Posterior vena cava (tissue), 2 donors: ENCODE data around the gene TMEM135. TPM values are rescaled to one million over a fixed set of nuclear protein-coding genes. Genes with fewer than 3 reads are reported as not detected.
"Not testable (repeated sequence)": the region's sequence is repeated elsewhere in the genome, so short reads cannot be mapped to it uniquely, and the experiment has no call there.

Experiments
- DNase-seq: peaks from one replicate; pipeline ENCODE4 v3.0.0-alpha.2; 2020; ENCODE audit warnings: low spot score
- intact Hi-C, 2 donors: fragments of 100-400 bp; cut with DNase I; formaldehyde crosslinking; loops; one replicate each; pipeline versions ENCODE4 v1.14.1 to v1.14.2; 2022 to 2023
- total RNA-seq, 2 donors: library from RNA; stranded (reverse); fragmentation: NEBNext Ultra II Directional; extraction: Animal tissue kit (Norgen Biotek cat#: 25700); gene quantifications; one replicate each; pipeline ENCODE4 v1.2.1, GENCODE V29; 2021
- donor health status: DM: yes; HTN: yes; CAD: no.
- donor health status: DM: yes; HTN: yes; CAD: no.

TMEM135 gene
- total RNA-seq, 2 donors from 2014 or later, result 16.2 to 25.2 TPM

DNA sequence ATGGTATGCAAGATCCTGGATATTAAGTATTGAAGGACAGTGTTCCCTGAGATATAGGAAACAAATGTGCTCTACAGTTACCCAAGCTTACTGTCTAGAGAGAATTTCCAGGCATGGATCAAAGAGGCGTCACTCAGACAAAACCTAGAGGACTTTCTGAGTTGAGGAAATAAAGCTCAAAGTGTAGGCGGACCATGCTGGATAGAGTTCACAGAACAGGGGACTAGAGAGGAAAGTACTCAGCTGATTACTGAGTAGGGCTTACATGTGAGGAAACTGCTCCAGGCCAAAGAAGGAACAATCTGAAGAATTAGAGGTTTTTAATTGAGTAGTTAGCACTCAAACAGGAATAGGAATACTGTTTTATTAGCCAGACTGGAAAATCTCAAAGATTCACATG lies 193.3 kb downstream of the TMEM135 start:
- intact Hi-C loops, result no loop called here

DNA sequence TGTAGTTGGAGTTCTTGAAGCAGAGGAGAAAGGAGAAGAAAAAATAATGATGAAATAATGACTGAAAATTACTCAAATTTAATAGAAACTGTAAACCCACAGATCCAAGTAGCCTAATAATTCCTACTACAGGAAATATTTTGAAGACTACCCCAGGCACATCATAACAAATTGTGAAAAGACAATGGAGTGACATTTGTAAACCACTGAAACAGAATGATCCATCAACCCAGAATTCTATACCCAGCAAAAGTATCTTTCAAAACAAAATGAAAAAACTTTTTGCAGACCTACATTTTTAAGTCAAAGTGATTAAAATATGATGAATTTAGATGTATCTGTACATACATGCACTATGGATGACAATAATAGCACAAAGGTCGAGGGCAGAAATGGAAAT lies 194.6 kb downstream of the TMEM135 start:
- intact Hi-C loops, result no loop called here

More for the DNA sequence above, 193.3 kb downstream of the TMEM135 start:
- no peak for DNase-seq

DNA sequence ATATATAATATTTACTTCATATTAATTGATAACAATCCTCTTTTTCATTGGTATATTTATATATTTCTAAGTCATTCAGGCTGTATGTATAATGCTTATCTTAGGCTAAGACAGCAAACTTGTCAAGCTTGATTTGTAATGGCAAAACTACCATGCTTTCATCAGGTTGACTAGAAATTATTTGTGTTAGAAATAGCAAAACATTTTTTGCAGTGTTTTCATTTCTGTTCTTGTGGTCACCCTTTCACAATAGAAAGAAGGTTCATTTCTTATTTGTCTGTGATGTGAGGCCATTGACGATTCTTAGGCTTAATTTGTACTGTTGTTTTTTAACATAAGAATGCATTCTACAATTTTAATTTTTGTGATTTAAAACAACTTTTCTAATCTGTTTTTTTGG lies 197.6 kb downstream of the TMEM135 start:
- no peak for DNase-seq
- intact Hi-C loops, result no loop called here

More for the DNA sequence above, 194.6 kb downstream of the TMEM135 start:
- DNase-seq, result no peak

DNA sequence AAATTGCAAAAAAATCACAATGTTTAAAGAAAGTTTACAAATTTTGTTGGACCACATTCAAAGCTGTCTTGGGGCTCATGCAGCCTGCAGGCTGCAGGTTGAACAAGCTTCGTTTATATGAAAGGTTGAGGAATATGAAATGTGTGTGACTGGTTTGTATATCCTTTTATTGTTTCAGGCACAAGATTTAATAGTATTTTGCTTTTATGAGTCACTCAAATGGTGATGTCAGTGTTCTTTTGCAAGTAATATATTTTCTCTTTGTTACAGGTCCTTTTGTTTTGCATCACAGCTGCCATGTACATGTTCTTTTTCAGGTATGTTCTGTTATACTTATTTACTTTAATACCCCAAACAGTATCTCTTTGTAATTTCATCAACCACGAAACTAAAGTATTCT lies 198.6 kb downstream of the TMEM135 start:
- no peak for DNase-seq
- intact Hi-C loops, result no loop called here

DNA sequence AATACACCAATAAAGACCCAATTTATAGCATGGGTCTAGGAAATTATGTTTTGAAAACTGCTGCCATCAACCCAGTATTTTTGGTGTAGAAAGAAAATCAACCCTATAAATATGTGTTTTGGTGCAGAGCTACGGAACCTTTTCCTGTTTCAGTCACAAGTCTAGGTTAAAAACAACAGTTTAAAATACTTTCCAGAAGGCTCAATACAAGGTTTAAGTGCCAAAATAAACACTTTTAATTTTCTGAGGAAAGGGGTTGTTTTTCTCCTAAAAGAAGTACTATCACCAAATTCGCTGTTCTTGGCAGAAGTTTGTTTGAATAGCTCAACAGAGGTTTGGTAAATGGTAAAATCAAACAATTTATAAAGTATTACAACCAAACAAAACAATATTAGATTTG lies 201.3 kb downstream of the TMEM135 start:
- DNase-seq, result no peak
- intact Hi-C loops, result no loop called here

DNA sequence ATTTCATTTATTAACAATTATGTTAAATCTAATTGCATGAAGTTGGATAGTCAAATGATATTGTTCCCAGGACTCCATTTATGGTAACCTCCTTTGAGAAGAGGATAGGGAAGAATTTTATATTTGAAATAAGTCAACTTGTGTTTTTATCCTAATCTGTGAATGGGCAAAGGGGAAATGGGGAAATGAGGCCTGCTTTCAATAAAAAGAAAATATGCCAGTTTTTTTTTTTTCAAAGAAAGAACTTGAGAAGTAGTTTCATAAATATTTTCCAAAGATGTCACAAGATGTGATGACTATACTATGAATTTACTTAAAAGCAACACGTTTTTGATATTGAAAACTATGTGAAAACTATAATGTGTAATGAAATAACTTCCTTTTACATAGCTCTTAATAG lies 201.8 kb downstream of the TMEM135 start:
- DNase-seq, result no peak
- intact Hi-C loops, result no loop called here

DNA sequence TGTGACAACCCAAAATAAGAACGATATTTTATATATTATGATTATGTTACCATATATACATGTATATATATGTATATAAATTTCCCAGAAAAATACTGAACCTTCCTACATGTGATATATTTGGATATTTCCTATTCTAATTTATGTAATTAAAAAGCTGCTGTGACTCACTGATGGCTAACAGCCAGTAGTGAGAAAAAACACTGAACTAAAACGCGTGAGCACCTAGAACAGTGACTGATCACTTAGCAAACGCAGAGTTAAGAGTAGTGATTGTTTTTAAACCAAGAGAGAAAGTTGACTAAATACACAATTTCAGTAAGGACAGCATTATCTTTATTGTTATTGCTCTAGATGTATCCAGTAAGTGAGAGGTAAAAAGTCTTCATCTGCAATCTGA lies 213.8 kb downstream of the TMEM135 start:
- intact Hi-C loops, result no loop called here
- no peak for DNase-seq

DNA sequence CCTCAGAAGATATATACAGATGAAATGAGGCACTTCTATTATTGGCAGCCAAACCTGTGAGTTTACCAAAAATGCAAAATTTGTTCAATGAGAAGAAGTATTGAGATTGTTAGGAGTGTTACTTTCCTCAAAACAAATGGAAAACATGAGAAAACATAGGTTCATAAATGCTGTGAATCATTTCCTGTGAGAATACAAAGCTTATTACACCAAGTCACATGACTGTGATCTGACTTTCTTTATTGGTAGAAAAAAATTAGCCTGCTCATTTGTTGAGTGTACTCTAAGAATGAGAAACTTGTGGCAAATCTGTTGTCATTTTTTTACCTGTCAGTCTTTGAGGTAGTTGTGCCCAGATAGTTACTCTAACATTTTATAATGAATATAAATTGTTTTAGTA lies 215.1 kb downstream of the TMEM135 start:
- intact Hi-C loops, result no loop called here
- DNase-seq, result no peak

DNA sequence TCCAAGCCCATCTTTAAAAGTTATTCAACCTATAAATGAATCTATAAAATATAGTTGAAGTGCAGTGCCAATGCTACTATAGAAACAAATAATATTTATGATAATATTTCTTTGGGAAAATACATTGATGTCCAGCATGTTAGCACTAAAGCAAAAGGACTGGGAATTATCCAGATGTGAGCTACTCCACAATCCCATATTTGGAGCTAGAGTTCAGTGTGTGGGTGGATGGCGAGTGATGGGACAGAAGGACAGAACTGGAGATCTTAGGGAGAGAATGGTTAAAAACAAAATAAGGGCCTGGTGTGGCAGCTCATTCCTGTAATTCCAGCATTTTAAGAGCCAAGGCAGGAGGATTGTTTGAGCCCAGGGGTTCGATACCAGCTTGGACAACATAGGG lies 216.8 kb downstream of the TMEM135 start:
- intact Hi-C loops, result no loop called here

DNA sequence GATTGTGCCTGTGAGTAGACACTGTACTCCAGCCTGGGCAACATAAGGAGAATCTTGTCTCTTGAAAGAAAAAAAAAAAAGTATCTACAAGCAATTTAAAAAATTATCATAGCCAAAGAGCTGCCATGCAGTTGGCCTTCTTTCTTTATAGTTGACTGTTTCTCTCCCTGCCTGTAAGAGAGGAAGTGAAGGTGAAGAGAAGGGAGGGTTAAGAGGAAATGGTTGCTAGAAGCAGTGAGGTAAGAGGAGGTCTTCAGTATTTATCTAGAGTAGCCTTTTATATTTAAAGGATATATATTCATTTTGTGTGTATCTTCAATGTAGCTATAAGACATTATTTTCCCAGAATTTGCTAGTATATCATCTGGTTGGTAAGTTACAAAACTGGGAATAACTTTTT lies 217.9 kb downstream of the TMEM135 start:
- intact Hi-C loops, result no loop called here
- DNase-seq, result no peak

More for the DNA sequence above, 216.8 kb downstream of the TMEM135 start:
- no peak for DNase-seq

DNA sequence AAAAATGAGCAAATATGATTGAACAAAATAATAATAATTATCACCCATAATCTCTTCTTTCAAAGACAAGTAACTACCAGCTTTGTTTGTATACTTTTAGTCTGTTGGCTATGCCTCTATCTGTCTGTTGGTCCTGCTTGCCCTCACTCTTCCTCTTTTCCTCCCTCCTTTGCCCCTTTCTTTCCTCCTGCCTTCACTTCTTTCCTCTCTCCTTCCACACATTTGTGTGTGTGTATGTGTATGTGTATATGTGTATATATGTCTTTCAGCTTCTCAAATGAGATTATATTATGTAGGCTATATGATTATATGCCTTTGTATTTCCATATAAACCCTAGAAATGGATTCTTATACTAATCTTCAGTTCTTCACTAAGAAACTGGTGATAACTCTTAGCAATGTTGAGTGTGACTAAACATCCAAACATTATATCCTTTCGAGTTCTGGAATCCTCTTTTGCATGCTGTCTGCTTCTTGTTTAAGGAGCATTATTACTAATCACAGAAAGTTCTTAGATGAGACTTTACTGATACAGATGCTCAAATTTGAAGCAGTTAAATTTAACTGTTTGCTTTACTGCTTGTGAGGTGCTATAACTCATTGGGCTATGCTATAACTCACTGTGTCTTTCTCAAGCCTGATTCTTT lies 219.1 kb downstream of the TMEM135 start:
- intact Hi-C loops, result no loop called here
- no peak for DNase-seq

DNA sequence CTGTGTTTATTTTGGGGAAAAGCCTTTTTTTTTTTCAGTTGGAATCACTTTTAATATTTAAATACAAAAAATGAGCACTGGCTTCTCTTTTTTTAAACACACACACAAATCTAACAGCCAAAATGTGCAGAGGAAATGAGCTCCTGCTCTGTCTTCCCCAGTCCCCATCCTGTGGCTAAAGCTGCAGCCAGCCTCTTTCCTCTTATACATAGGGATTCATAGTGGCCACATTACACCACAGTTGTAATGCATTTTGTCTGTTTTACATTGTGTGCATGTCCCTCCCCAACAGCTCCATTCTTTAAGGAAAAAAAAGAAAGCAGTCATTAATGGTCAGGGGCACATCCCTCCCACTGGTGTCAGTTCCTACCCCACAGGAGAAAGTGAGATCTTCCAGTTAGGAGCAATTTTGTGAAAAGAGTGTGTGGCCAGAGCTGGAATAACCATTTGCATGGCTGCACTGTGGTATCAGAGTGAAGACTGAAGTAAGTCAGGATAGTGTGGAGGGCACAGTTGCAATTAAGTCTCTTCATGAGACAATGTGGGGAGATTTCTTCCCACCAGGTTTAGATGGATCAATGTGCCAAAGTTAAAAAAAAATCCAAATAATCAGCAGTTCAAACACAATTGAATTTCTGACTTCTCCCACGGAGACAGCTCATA lies 220.6 kb downstream of the TMEM135 start:
- no peak for DNase-seq
- intact Hi-C loops, result no loop called here

DNA sequence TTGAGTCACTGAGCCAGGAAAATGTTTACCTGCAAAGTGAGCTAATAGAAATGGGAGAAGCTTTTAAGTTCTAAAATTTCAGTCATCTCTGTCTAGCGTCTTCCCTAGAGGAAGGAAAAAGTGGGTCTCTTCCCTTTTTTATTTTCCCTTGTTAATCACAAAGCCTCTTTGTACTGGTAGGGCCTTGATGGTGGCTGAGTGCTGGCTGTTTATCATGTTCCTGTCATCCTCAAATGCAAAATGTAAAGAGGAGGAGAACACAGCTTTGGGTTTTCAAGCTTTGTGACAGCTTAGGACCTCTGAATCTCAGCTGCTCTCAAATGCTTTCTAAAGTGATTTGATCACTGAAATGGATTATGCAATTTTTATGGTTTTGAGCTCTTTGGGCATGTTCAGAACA lies 222.0 kb downstream of the TMEM135 start:
- DNase-seq, result no peak
- intact Hi-C loops, result no loop called here

DNA sequence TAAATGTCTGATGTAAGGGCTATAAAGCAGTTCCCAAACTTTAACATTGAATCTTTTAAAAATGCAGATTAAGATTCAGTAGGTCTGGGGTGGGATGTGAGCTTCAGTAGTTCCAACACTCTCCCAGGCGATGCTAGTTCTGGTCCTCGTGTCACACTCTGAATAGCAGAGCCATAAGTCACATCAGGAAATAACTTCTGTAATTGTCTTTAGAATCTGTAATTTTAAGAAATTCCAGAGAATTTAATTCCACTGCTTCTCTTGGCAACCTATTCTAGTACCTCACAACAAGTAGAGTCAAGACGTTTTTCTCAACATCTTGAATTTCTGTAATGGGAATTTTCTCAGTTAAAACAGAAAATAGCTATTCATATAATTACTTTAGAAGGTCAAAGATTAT lies 223.1 kb downstream of the TMEM135 start:
- intact Hi-C loops, result no loop called here
- DNase-seq, result no peak

DNA sequence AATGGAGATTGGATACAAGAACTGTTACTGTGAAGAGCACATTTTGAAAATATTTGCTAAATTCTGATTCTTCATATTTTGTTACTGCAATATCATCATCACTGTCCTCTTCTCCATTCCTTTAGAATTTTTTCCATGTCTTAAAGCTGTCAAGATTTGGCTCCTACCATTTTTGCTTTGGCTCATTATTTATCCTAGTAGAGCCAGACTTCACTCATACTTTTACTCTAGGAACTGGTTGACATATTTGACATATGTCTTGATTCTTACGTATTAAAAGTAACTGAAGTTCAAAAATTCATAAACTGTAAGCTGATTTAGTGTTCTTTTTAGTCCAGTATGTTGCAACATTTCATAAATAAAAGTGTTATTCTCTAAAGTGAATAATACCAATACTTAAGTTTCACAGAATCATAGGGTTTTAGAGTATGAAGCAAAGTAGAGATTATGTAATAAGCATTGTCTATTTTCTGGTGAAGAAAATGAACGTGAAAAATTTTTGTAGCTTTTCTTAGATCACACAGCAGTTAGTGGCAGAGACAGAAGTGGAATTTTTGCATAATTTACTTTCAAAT lies 225.6 kb downstream of the TMEM135 start:
- DNase-seq, result no peak
- intact Hi-C loops, result no loop called here

DNA sequence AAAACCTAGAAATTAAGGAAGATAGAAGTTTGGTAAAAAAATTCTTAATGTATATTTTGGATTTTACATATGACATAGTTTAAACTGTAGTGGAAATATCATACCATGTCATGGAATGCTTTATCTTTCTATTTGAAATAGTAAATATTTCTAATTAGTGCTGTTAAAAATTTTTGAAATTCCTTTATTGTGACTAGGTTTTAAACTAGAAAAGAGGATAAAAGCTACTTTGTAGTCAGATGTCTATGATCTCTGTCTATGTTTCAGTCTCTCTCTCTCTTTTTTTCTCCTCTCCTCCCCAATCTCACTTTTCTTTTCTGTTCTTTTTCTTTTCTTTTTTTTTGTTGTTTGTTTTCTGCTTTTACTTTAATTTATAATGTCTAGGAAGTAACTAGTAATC lies 226.2 kb downstream of the TMEM135 start:
- no peak for DNase-seq
- intact Hi-C loops, result no loop called here

DNA sequence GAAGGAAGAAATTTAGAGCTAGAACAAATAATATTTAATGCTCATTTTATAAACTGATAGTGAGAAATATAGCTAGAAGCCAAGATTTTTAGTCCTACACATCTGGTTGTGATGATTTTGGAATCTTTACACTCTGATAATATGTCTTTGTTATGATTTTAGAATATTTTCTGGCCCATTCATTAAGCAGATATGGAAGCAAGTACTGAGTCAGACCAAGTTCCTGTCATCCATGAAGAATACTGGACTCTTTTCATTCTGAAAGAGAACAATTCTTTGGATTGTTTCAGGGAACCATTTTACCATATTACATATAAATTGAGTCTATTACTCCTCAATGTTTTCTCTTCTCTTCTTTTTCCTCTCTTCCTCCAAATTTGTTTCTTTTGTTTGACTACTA lies 227.4 kb downstream of the TMEM135 start:
- intact Hi-C loops, result no loop called here

DNA sequence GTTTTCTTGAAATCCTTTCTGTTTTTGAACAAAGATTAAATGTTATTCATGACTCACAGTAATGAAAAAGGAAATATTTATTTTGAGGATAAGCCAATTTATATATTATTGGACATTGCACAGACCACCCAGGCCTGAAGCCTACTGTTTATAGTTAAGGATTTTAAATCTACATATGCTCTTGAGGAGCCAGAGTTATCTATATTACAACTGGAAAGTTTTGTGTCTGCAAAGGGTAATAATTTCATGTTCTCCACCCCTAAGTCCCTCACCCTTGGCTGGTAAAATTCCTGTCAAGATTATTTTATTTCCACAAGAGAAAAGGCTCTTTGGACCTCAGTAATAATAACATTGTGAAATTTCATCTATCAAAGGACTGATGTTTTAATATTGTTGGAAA lies 228.2 kb downstream of the TMEM135 start:
- intact Hi-C loops, result no loop called here

More for the DNA sequence above, 227.4 kb downstream of the TMEM135 start:
- no peak for DNase-seq

DNA sequence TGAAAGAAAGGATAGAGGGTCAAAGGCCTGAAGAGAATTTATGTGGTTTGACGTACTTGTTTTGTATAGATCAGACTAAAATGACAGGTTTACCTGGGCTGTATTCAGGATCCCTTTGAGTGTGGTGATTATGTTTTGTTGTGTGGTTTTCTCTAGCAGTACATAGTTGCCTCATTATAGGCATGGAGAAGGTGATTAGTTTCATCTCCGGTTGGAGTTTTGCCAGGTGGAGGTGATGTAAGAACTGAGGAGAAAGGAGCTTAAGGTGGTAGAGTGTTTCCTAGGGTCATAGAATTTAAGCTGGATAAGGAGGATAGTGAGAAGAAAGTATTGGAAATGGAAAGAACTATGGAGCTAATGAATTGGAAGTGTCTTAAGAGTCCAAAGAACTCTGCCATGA lies 229.0 kb downstream of the TMEM135 start:
- intact Hi-C loops, result no loop called here
- no peak for DNase-seq

More for the DNA sequence above, 228.2 kb downstream of the TMEM135 start:
- DNase-seq, result no peak

DNA sequence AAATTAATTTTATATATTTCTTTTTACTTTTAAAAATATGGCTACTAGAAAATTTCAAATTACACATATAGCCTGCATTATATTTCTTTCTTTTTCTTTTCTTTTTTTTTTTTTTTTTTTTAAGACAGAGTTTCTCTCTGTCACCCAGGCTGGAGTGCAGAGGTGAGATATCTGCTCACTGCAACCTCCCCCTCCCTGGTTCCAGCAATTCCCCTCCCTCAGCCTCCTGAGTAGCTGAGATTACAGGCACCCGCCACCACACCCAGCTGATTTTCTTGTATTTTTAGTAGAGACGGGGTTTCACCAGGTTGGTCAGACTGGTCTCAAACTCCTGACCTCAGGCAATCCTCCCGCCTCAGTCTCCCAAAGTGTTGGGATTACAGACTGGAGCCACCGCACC lies 234.2 kb downstream of the TMEM135 start:
- DNase-seq, intact Hi-C loops: not testable (repeated sequence)

DNA sequence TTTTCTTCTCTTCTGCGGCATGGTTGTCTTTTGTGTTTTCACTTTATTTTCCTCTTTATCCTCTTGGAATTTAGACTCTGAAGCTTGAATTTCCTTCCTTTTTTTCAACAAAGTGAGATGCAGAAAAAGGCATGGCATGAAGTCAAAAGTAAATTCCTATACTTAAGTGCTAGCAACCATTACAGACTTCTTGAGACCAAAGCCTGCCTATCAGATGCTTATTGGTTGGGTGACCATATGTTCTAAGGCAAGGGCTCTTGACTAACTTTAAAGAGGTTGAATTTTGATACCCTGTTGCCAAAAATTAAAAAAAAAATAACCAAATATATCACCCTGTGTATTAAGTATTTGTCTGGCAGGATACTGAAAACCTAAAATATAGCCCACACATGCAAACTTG lies 237.4 kb downstream of the TMEM135 start:
- intact Hi-C loops, result no loop called here
- no peak for DNase-seq
